ENCODE data around the gene DHRSX. TPM values are rescaled to one million over a fixed set of nuclear protein-coding genes. Genes with fewer than 3 reads are reported as not detected.

The DHRSX gene, protein sequence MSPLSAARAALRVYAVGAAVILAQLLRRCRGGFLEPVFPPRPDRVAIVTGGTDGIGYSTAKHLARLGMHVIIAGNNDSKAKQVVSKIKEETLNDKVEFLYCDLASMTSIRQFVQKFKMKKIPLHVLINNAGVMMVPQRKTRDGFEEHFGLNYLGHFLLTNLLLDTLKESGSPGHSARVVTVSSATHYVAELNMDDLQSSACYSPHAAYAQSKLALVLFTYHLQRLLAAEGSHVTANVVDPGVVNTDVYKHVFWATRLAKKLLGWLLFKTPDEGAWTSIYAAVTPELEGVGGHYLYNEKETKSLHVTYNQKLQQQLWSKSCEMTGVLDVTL
- total RNA-seq = 61.0 and 65.4 TPM in 2 replicates
- long read RNA-seq, transcript DHRSX-201 (7 exons, 2,571 nt) = major isoform, 33 of 52 reads
- long read RNA-seq, partial matches to known transcripts = 4 of 52 reads
- long read RNA-seq, other reads (novel, unspliced or antisense) = 15 of 52 reads

DNA sequence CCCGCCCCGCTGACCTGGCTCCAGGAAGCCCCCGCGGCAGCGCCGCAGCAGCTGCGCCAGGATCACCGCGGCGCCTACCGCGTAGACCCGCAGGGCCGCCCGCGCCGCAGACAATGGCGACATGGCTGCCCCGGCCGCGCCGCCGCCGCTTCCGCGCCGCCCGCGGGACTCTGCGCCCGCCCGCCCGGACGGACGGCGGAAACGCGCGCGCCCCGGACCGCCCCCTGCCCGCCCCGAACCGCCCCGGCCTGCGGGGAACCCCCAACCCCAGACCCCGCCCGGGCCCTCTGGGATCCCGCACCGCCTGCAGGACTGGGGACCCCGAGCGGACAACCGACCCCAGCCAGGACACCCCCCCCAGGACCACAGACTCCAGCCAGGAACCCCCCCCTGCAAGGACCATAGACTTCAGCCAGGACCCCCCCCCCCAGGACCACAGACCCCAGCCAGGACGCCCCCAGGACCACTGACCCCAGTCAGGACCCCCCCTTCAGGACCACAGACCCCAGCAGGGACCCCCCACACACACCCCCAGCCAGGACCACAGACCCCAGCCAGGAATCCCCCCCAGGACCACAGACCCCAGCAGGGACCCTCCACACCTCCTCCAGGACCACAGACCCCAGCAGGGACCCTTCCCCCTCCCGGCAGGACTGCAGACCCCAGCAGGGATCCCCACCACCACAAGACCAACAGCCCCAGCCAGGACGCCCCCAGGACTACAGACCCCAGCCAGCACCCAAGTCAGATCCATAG is at the start of gene DHRSX, which contains the start of gene ZBED1:
DHRSX (minus strand) TSS at position 174 of the 756 bp plus-strand sequence; CDS start at position 123, 51 bp downstream.
ZBED1 (minus strand) TSS at position 174 of the 756 bp plus-strand sequence. CDS start 10,257 bp downstream, outside the sequence.
- no peak for TF ChIP-seq CTCF (IDR thresholded peaks at IDR 0.05; ENCODE audit: unreplicated experiment)
- H3K4me1 Mint-ChIP-seq (ENCODE audit: low read depth) = peaks cover 22% of the 10 kb centered on the region
- H3K27ac Mint-ChIP-seq = peak within 1 kb of the TSS; percentile 93
- H3K36me3 Mint-ChIP-seq (ENCODE audit: insufficient read depth) = peaks cover 2% of the 10 kb centered on the region
- H3K27me3 Mint-ChIP-seq = no peaks in the 10 kb centered on the region
- peak within 1 kb of the TSS; percentile 80 for H3K4me3 Mint-ChIP-seq (ENCODE audit: low read depth)
- DNase-seq (ENCODE audit: low spot score, unreplicated experiment) = no peak
- H3K9me3 Mint-ChIP-seq (ENCODE audit: low read depth) = no peaks in the 10 kb centered on the region

- no peaks in the 10 kb centered on the region for H3K27me3 Mint-ChIP-seq
- no peak for TF ChIP-seq CTCF (IDR thresholded peaks at IDR 0.05; ENCODE audit: unreplicated experiment)
- DNase-seq (ENCODE audit: low spot score, unreplicated experiment) = no peak
- H3K4me1 Mint-ChIP-seq (ENCODE audit: low read depth) = peaks cover 20% of the 10 kb centered on the region
- peak overlapping the region; percentile 64 for H3K27ac Mint-ChIP-seq
- no peak overlapping the region for H3K4me3 Mint-ChIP-seq (ENCODE audit: low read depth)
- no peaks in the 10 kb centered on the region for H3K36me3 Mint-ChIP-seq (ENCODE audit: insufficient read depth)
- peaks cover 9% of the 10 kb centered on the region for H3K9me3 Mint-ChIP-seq (ENCODE audit: low read depth)
Measured at GRCh38 chrX:2549876-2550275, 49.1 kb upstream of the DHRSX start.

GRCh38 chrX:2548711-2549423 is 48.1 kb upstream of the DHRSX start:
- TF ChIP-seq CTCF (IDR thresholded peaks at IDR 0.05; ENCODE audit: unreplicated experiment) = peak; percentile 16
- H3K9me3 Mint-ChIP-seq (ENCODE audit: low read depth) = peaks cover 6% of the 10 kb centered on the region
- H3K27me3 Mint-ChIP-seq = no peaks in the 10 kb centered on the region
- H3K4me1 Mint-ChIP-seq (ENCODE audit: low read depth) = peaks cover 20% of the 10 kb centered on the region
- H3K36me3 Mint-ChIP-seq (ENCODE audit: insufficient read depth) = no peaks in the 10 kb centered on the region
- no peak for DNase-seq (ENCODE audit: low spot score, unreplicated experiment)
- H3K4me3 Mint-ChIP-seq (ENCODE audit: low read depth) = no peak overlapping the region
- H3K27ac Mint-ChIP-seq = no peak overlapping the region

- no peak for DNase-seq (ENCODE audit: low spot score, unreplicated experiment)
- Mint-ChIP-seq H3K4me1 (ENCODE audit: low read depth) (peaks cover 19% of the 10 kb centered on the region), H3K4me3 (ENCODE audit: low read depth) (no peak overlapping the region), H3K36me3 (ENCODE audit: insufficient read depth) (no peaks in the 10 kb centered on the region), H3K27ac (no peak overlapping the region), H3K27me3 (no peaks in the 10 kb centered on the region), H3K9me3 (ENCODE audit: low read depth) (peaks cover 6% of the 10 kb centered on the region)
- no peak for TF ChIP-seq CTCF (IDR thresholded peaks at IDR 0.05; ENCODE audit: unreplicated experiment)
Measured at GRCh38 chrX:2547736-2548135, 47.0 kb upstream of the DHRSX start.

- DNase-seq (ENCODE audit: low spot score, unreplicated experiment) = no peak
- peaks cover 16% of the 10 kb centered on the region for H3K4me1 Mint-ChIP-seq (ENCODE audit: low read depth)
- H3K36me3 Mint-ChIP-seq (ENCODE audit: insufficient read depth) = no peaks in the 10 kb centered on the region
- H3K27me3 Mint-ChIP-seq = no peaks in the 10 kb centered on the region
- H3K27ac Mint-ChIP-seq = no peak overlapping the region
- peaks cover 6% of the 10 kb centered on the region for H3K9me3 Mint-ChIP-seq (ENCODE audit: low read depth)
- no peak for TF ChIP-seq CTCF (IDR thresholded peaks at IDR 0.05; ENCODE audit: unreplicated experiment)
- H3K4me3 Mint-ChIP-seq (ENCODE audit: low read depth) = no peak overlapping the region
Measured at GRCh38 chrX:2546496-2546895, 45.7 kb upstream of the DHRSX start.

Data from progenitor cell of endocrine pancreas (in vitro differentiated cells).